WTC11 (cell line): ENCODE data around the gene GTF2A1L. TPM values are rescaled to one million over a fixed set of nuclear protein-coding genes. Genes with fewer than 3 reads are reported as not detected.

Experiments
- ATAC-seq: fragments of 200-7000 bp; cut with Tn5 transposase; 2 replicates; pipeline ENCODE4 v1.10.0; 2021; ENCODE audit warnings: mild to moderate bottlenecking, moderate library complexity
- CTCF ChIA-PET: fragments of 300-600 bp; sonication (Branson Sonifier 250); formaldehyde crosslinking; loops from one replicate; lab custom pipeline; 2021; ENCODE audit warnings: antibody characterized with exemption; lab: Charles Lee
- POLR2A ChIA-PET: fragments of 350-600 bp; sonication (Branson Sonifier 250); formaldehyde crosslinking; loops from one replicate; lab custom pipeline; 2021; ENCODE audit warnings: antibody characterized with exemption; lab: Charles Lee
- DNase-seq: peaks from one replicate; pipeline ENCODE4 v3.0.0; 2021; ENCODE audit warnings: low spot score
- H3K27ac Mint-ChIP-seq: 2 replicates; pipeline ENCODE4 v1.8.0; 2021; ENCODE audit warnings: mixed read lengths
- H3K27me3 Mint-ChIP-seq: 2 replicates; pipeline ENCODE4 v1.8.0; 2021; ENCODE audit warnings: low read depth, mild to moderate bottlenecking, moderate library complexity, mixed read lengths
- H3K36me3 Mint-ChIP-seq: 2 replicates; pipeline ENCODE4 v1.8.0; 2021; ENCODE audit warnings: mixed read lengths
- H3K4me1 Mint-ChIP-seq: 2 replicates; pipeline ENCODE4 v1.8.0; 2022; ENCODE audit warnings: mixed read lengths
- H3K4me3 Mint-ChIP-seq: 2 replicates; pipeline ENCODE4 v1.8.0; 2021; ENCODE audit warnings: mild to moderate bottlenecking, moderate library complexity, mixed read lengths
- H3K9me3 Mint-ChIP-seq: 2 replicates; pipeline ENCODE4 v1.8.0; 2021; ENCODE audit warnings: mixed read lengths
- ETV6 ChIP-seq: sonication (generic); formaldehyde crosslinking; IDR thresholded peaks from 2 replicates; pipeline ENCODE4 v1.8.1; 2022; ENCODE audit warnings: mild to moderate bottlenecking, missing genetic modification reagents
- FOXP1 ChIP-seq: sonication (generic); formaldehyde crosslinking; IDR thresholded peaks from 2 replicates; pipeline ENCODE4 v1.8.0; 2022; ENCODE audit warnings: missing genetic modification reagents, mild to moderate bottlenecking, moderate library complexity, borderline replicate concordance
- MYBL2 ChIP-seq: sonication (generic); formaldehyde crosslinking; IDR thresholded peaks from 2 replicates; pipeline ENCODE4 v1.8.1; 2023; ENCODE audit warnings: mild to moderate bottlenecking, moderate library complexity, missing genetic modification reagents
- NR3C1 ChIP-seq: sonication (generic); formaldehyde crosslinking; conservative IDR thresholded peaks from 2 replicates; pipeline ENCODE4 v1.8.1; 2023; ENCODE audit warnings: low read depth, mild to moderate bottlenecking, missing genetic modification reagents
- ZNF263 ChIP-seq: sonication (generic); formaldehyde crosslinking; IDR thresholded peaks from 2 replicates; pipeline ENCODE4 v1.8.1; 2022; ENCODE audit warnings: low read depth, mild to moderate bottlenecking, moderate library complexity, missing genetic modification reagents
- total RNA-seq: library from RNA; stranded (reverse); gene quantifications from 3 replicates; pipeline ENCODE4 v1.2.3, GENCODE V29; 2021
- TF ChIP-seq, protein P1 (sequence below): sonication (generic); formaldehyde crosslinking; IDR thresholded peaks from 2 replicates; pipeline ENCODE4 v1.8.0; 2023; ENCODE audit warnings: mild to moderate bottlenecking, missing genetic modification reagents
- TF ChIP-seq, protein P2 (sequence below): sonication (generic); formaldehyde crosslinking; IDR thresholded peaks from 2 replicates; pipeline ENCODE4 v1.8.1; 2023; ENCODE audit warnings: mild to moderate bottlenecking, missing genetic modification reagents
- TF ChIP-seq, protein P3 (sequence below): fragments of 250-450 bp; sonication (Bioruptor Pico); IDR thresholded peaks from 2 replicates; pipeline ENCODE4 v1.9.0; 2021; ENCODE audit warnings: mild to moderate bottlenecking, borderline replicate concordance
- TF ChIP-seq, protein P4 (sequence below): sonication (generic); formaldehyde crosslinking; IDR thresholded peaks from 2 replicates; pipeline ENCODE4 v1.8.0; 2022; ENCODE audit warnings: mild to moderate bottlenecking, missing genetic modification reagents
- TF ChIP-seq, protein P5 (sequence below): fragments of 250-450 bp; sonication (Bioruptor Pico); IDR thresholded peaks from 2 replicates; pipeline ENCODE4 v1.8.0; 2021; ENCODE audit warnings: mild to moderate bottlenecking
- TF ChIP-seq, protein P6 (sequence below): fragments of 200-600 bp; IDR thresholded peaks from 2 replicates; pipeline ENCODE4 v1.8.0; 2022; ENCODE audit warnings: antibody characterized with exemption

GTF2A1L gene
- total RNA-seq, 1 experiment from 2014 or later, result not detected

DNA sequence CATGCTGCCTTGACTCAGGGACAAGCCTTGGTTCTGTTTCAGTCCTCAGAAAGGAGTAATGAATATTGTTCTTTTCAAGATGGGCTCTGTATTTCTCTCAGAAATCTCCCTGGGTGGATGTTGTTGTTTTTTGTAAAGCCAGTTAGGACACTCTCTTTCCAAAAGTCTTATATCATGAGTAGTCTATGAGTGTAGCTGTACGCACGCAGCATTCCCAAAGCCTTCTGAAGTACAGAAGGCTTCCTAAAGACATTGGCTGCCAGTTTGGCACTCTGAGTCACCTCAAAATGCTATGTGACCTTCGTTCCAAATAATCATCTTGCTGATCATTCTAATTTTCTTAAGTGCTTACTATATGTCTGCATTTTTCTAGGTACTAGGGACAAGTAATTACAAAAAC, 16.7 kb upstream of the GTF2A1L start (continued):
- TF ChIP-seq, protein P1, sequence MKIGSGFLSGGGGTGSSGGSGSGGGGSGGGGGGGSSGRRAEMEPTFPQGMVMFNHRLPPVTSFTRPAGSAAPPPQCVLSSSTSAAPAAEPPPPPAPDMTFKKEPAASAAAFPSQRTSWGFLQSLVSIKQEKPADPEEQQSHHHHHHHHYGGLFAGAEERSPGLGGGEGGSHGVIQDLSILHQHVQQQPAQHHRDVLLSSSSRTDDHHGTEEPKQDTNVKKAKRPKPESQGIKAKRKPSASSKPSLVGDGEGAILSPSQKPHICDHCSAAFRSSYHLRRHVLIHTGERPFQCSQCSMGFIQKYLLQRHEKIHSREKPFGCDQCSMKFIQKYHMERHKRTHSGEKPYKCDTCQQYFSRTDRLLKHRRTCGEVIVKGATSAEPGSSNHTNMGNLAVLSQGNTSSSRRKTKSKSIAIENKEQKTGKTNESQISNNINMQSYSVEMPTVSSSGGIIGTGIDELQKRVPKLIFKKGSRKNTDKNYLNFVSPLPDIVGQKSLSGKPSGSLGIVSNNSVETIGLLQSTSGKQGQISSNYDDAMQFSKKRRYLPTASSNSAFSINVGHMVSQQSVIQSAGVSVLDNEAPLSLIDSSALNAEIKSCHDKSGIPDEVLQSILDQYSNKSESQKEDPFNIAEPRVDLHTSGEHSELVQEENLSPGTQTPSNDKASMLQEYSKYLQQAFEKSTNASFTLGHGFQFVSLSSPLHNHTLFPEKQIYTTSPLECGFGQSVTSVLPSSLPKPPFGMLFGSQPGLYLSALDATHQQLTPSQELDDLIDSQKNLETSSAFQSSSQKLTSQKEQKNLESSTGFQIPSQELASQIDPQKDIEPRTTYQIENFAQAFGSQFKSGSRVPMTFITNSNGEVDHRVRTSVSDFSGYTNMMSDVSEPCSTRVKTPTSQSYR (CRISPR knock-in tag), result no peak
- no peak for TF ChIP-seq ETV6 (CRISPR knock-in tag)
- no peak for TF ChIP-seq MYBL2 (CRISPR knock-in tag)
- TF ChIP-seq, protein P2, sequence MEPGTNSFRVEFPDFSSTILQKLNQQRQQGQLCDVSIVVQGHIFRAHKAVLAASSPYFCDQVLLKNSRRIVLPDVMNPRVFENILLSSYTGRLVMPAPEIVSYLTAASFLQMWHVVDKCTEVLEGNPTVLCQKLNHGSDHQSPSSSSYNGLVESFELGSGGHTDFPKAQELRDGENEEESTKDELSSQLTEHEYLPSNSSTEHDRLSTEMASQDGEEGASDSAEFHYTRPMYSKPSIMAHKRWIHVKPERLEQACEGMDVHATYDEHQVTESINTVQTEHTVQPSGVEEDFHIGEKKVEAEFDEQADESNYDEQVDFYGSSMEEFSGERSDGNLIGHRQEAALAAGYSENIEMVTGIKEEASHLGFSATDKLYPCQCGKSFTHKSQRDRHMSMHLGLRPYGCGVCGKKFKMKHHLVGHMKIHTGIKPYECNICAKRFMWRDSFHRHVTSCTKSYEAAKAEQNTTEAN (CRISPR knock-in tag), result no peak
- TF ChIP-seq FOXP1 (CRISPR knock-in tag), result no peak
- TF ChIP-seq, protein P3, sequence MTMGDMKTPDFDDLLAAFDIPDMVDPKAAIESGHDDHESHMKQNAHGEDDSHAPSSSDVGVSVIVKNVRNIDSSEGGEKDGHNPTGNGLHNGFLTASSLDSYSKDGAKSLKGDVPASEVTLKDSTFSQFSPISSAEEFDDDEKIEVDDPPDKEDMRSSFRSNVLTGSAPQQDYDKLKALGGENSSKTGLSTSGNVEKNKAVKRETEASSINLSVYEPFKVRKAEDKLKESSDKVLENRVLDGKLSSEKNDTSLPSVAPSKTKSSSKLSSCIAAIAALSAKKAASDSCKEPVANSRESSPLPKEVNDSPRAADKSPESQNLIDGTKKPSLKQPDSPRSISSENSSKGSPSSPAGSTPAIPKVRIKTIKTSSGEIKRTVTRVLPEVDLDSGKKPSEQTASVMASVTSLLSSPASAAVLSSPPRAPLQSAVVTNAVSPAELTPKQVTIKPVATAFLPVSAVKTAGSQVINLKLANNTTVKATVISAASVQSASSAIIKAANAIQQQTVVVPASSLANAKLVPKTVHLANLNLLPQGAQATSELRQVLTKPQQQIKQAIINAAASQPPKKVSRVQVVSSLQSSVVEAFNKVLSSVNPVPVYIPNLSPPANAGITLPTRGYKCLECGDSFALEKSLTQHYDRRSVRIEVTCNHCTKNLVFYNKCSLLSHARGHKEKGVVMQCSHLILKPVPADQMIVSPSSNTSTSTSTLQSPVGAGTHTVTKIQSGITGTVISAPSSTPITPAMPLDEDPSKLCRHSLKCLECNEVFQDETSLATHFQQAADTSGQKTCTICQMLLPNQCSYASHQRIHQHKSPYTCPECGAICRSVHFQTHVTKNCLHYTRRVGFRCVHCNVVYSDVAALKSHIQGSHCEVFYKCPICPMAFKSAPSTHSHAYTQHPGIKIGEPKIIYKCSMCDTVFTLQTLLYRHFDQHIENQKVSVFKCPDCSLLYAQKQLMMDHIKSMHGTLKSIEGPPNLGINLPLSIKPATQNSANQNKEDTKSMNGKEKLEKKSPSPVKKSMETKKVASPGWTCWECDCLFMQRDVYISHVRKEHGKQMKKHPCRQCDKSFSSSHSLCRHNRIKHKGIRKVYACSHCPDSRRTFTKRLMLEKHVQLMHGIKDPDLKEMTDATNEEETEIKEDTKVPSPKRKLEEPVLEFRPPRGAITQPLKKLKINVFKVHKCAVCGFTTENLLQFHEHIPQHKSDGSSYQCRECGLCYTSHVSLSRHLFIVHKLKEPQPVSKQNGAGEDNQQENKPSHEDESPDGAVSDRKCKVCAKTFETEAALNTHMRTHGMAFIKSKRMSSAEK (CRISPR knock-in tag), result no peak
- TF ChIP-seq, protein P4, sequence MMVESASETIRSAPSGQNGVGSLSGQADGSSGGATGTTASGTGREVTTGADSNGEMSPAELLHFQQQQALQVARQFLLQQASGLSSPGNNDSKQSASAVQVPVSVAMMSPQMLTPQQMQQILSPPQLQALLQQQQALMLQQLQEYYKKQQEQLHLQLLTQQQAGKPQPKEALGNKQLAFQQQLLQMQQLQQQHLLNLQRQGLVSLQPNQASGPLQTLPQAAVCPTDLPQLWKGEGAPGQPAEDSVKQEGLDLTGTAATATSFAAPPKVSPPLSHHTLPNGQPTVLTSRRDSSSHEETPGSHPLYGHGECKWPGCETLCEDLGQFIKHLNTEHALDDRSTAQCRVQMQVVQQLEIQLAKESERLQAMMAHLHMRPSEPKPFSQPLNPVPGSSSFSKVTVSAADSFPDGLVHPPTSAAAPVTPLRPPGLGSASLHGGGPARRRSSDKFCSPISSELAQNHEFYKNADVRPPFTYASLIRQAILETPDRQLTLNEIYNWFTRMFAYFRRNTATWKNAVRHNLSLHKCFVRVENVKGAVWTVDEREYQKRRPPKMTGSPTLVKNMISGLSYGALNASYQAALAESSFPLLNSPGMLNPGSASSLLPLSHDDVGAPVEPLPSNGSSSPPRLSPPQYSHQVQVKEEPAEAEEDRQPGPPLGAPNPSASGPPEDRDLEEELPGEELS (CRISPR knock-in tag), result no peak

DNA sequence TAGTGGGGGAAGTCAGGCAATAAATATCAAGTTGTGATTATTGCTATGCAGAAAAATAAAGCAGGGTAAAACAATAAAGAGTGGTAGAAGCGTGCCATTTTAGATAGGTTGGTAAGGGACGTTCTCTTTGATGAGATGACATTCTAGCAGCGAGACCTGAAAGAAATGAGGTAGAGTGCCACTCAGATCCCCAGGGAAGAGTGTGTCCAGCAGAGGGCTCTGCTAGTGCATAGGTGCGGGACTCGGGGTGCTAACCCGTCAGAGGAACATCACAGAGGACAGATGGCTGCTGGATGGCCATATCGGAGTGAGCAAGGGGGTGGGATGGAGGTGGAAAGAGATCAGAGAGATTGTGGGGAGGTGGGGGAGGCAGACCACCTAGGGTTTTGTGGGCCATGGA, 16.3 kb upstream of the GTF2A1L start:
- no peaks in the 10 kb centered on the region; the same call in 1 of the 2 replicates for H3K4me1 Mint-ChIP-seq
- H3K36me3 Mint-ChIP-seq, result no peaks in the 10 kb centered on the region
- CTCF ChIA-PET, result interaction anchor here (1.7 kb wide), 1 partner anchor 243 kb away, joined by 3 read pairs; no protein-coding TSS in a partner anchor
- no peak overlapping the region for H3K27ac Mint-ChIP-seq
- no peak for TF ChIP-seq ZNF263
- TF ChIP-seq, protein P5, sequence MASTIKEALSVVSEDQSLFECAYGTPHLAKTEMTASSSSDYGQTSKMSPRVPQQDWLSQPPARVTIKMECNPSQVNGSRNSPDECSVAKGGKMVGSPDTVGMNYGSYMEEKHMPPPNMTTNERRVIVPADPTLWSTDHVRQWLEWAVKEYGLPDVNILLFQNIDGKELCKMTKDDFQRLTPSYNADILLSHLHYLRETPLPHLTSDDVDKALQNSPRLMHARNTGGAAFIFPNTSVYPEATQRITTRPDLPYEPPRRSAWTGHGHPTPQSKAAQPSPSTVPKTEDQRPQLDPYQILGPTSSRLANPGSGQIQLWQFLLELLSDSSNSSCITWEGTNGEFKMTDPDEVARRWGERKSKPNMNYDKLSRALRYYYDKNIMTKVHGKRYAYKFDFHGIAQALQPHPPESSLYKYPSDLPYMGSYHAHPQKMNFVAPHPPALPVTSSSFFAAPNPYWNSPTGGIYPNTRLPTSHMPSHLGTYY (CRISPR knock-in tag), result no peak
- TF ChIP-seq, protein P6, sequence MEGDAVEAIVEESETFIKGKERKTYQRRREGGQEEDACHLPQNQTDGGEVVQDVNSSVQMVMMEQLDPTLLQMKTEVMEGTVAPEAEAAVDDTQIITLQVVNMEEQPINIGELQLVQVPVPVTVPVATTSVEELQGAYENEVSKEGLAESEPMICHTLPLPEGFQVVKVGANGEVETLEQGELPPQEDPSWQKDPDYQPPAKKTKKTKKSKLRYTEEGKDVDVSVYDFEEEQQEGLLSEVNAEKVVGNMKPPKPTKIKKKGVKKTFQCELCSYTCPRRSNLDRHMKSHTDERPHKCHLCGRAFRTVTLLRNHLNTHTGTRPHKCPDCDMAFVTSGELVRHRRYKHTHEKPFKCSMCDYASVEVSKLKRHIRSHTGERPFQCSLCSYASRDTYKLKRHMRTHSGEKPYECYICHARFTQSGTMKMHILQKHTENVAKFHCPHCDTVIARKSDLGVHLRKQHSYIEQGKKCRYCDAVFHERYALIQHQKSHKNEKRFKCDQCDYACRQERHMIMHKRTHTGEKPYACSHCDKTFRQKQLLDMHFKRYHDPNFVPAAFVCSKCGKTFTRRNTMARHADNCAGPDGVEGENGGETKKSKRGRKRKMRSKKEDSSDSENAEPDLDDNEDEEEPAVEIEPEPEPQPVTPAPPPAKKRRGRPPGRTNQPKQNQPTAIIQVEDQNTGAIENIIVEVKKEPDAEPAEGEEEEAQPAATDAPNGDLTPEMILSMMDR, result peak; percentile 48; the same call in 1 of the 2 replicates
- no peak for TF ChIP-seq NR3C1 (CRISPR knock-in tag)
- POLR2A ChIA-PET, result no interaction called here
- H3K4me3 Mint-ChIP-seq, result no peak overlapping the region
- DNase-seq (peak; percentile 59), ATAC-seq (peak; percentile 94)
- H3K9me3 Mint-ChIP-seq, result no peaks in the 10 kb centered on the region
- no peaks in the 10 kb centered on the region for H3K27me3 Mint-ChIP-seq
